Measurements from ENCODE around the gene DOK5. TPM values are rescaled to one million over a fixed set of nuclear protein-coding genes. Genes with fewer than 3 reads are reported as not detected.

Gene DOK5
- total RNA-seq, 1 experiment from 2014 or later = 4.9 TPM

DNA sequence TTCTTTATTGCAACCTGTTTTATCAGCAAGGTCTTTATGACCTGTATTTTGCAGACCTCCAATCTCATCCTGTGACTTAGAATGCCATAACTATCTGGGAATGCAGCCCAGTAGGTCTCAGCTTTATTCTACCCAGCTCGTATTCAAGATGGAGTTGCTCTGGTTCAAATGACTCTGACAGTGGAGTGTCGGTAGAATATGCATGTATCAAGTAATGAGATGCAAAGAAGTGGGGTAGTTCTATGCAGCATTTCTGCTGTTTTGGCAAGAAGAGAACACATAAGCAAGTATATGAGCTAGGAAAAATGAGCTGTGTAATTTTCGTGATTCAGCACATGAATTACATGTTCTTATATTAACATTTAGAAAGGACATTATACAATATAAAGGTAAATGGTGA, 185.9 kb downstream of the DOK5 start:
- no peak for DNase-seq (ENCODE audit: low spot score)
- Histone ChIP-seq H3K9me3 (ENCODE audit: low read depth, low read length, poor library complexity, severe bottlenecking) (no peaks in the 10 kb centered on the region), H3K27me3 (replicated peaks; ENCODE audit: insufficient read depth, low read depth, low read length, poor library complexity) (no peaks in the 10 kb centered on the region), H3K4me3 (ENCODE audit: low read depth, low read length, poor library complexity, severe bottlenecking) (no peak overlapping the region), H3K27ac (ENCODE audit: low read depth, low read length, poor library complexity, severe bottlenecking) (no peak overlapping the region), H3K36me3 (ENCODE audit: insufficient read depth, low read length, poor library complexity, severe bottlenecking) (no peaks in the 10 kb centered on the region), H3K4me1 (ENCODE audit: insufficient read depth, low read length, poor library complexity, severe bottlenecking) (no peaks in the 10 kb centered on the region)
- ChIA-PET CTCF (no interaction called here), POLR2A (ENCODE audit: low non-redundant PET) (no interaction called here)
- no TSS peak for BruUV-seq (replicated peaks)
- no peak for TF ChIP-seq EZH2 (IDR thresholded peaks at IDR 0.05; ENCODE audit: borderline replicate concordance, low read depth, low read length, poor library complexity, severe bottlenecking)
- TF ChIP-seq CTCF (conservative IDR thresholded peaks at IDR 0.05; ENCODE audit: low read depth, low read length) = no peak
- intact Hi-C loops (cut with micrococcal nuclease; ENCODE audit: unreplicated experiment) = no loop called here

GRCh38 chr20:54661880-54662465, 186.6 kb downstream of the DOK5 start:
- intact Hi-C loops (cut with micrococcal nuclease; ENCODE audit: unreplicated experiment) = no loop called here
- no peak for TF ChIP-seq EZH2 (IDR thresholded peaks at IDR 0.05; ENCODE audit: borderline replicate concordance, low read depth, low read length, poor library complexity, severe bottlenecking)
- TF ChIP-seq CTCF (conservative IDR thresholded peaks at IDR 0.05; ENCODE audit: low read depth, low read length) = no peak
- ChIA-PET POLR2A (ENCODE audit: low non-redundant PET) (no interaction called here), CTCF (no interaction called here)
- Histone ChIP-seq H3K36me3 (ENCODE audit: insufficient read depth, low read length, poor library complexity, severe bottlenecking) (no peaks in the 10 kb centered on the region), H3K9me3 (ENCODE audit: low read depth, low read length, poor library complexity, severe bottlenecking) (no peaks in the 10 kb centered on the region), H3K4me1 (ENCODE audit: insufficient read depth, low read length, poor library complexity, severe bottlenecking) (no peaks in the 10 kb centered on the region), H3K27me3 (replicated peaks; ENCODE audit: insufficient read depth, low read depth, low read length, poor library complexity) (no peaks in the 10 kb centered on the region), H3K27ac (ENCODE audit: low read depth, low read length, poor library complexity, severe bottlenecking) (no peak overlapping the region), H3K4me3 (ENCODE audit: low read depth, low read length, poor library complexity, severe bottlenecking) (no peak overlapping the region)
- no peak for DNase-seq (ENCODE audit: low spot score)
- no TSS peak for BruUV-seq (replicated peaks)

DNA sequence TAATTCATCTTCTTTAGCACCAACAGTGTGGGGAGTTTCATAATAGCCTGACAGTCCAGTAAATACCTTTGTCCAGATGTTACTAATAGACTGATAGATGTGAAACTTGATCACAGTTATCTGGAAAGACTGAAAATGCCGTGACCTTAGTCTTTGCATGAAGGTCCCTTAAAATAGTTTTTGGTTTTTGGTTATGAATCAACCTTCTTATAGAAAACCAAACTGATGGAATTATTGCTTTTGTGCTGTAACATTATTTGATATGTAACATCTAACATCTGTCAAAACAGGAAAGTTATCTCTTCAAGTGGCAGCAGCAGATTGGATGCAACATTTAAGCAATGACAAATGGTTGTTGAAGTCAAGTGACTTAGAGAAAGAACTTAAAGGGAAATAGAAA, 190.4 kb downstream of the DOK5 start:
- intact Hi-C loops (cut with micrococcal nuclease; ENCODE audit: unreplicated experiment) = no loop called here
- no peak for DNase-seq (ENCODE audit: low spot score)
- H3K4me1 ChIP-seq (ENCODE audit: insufficient read depth, low read length, poor library complexity, severe bottlenecking) = peaks cover 3% of the 10 kb centered on the region
- no peak overlapping the region for H3K4me3 ChIP-seq (ENCODE audit: low read depth, low read length, poor library complexity, severe bottlenecking)
- CTCF ChIA-PET = interaction anchor here (0.6 kb wide), 1 partner anchor 128 kb away, joined by 3 read pairs; no protein-coding TSS in a partner anchor
- no peaks in the 10 kb centered on the region for H3K9me3 ChIP-seq (ENCODE audit: low read depth, low read length, poor library complexity, severe bottlenecking)
- no peaks in the 10 kb centered on the region for H3K27me3 ChIP-seq (replicated peaks; ENCODE audit: insufficient read depth, low read depth, low read length, poor library complexity)
- TF ChIP-seq EZH2 (IDR thresholded peaks at IDR 0.05; ENCODE audit: borderline replicate concordance, low read depth, low read length, poor library complexity, severe bottlenecking) = no peak
- no peak for TF ChIP-seq CTCF (conservative IDR thresholded peaks at IDR 0.05; ENCODE audit: low read depth, low read length)
- no peaks in the 10 kb centered on the region for H3K36me3 ChIP-seq (ENCODE audit: insufficient read depth, low read length, poor library complexity, severe bottlenecking)
- H3K27ac ChIP-seq (ENCODE audit: low read depth, low read length, poor library complexity, severe bottlenecking) = no peak overlapping the region
- no TSS peak for BruUV-seq (replicated peaks)
- POLR2A ChIA-PET (ENCODE audit: low non-redundant PET) = no interaction called here

All from A673 (cell line).